Vagina (tissue), 2 donors: Measurements from ENCODE around the gene ORM1. TPM values are rescaled to one million over a fixed set of nuclear protein-coding genes. Genes with fewer than 3 reads are reported as not detected.
"Not testable (repeated sequence)": the region's sequence is repeated elsewhere in the genome, so short reads cannot be mapped to it uniquely, and the experiment has no call there.

Experiments used
- DNase-seq, 2 donors: peaks; one replicate each; pipeline ENCODE4 v3.0.0-alpha.2; 2017; ENCODE audit errors: extremely low spot score in 2 of 2
- H3K27ac ChIP-seq: fragments of 200-600 bp; sonication (generic); one replicate; pipeline ENCODE4 v1.5.1; 2019
- H3K27me3 ChIP-seq: fragments of 200-600 bp; sonication (generic); one replicate; pipeline ENCODE4 v1.5.1; 2019
- H3K36me3 ChIP-seq, 2 donors: fragments of 200-600 bp; sonication (generic); one replicate each; pipeline ENCODE4 v1.5.1; 2017 to 2019
- H3K4me1 ChIP-seq: fragments of 200-600 bp; sonication (generic); one replicate; pipeline ENCODE4 v1.5.1; 2019
- H3K4me3 ChIP-seq, 2 donors: fragments of 200-600 bp; sonication (generic); 1 replicate in 1 of 2; 2 replicates in 1 of 2; pipeline ENCODE4 v1.5.1; 2016 to 2019
- H3K9me3 ChIP-seq: fragments of 200-600 bp; sonication (generic); one replicate; pipeline ENCODE4 v1.5.1; 2019
- CTCF ChIP-seq, 3 experiments: fragments of 450-650 bp in 2 of 3; fragments of 200-600 bp in 1 of 3; sonication (generic) in 1 of 3; IDR thresholded peaks; one replicate each; pipeline ENCODE4 v1.5.1; 2017 to 2019; ENCODE audit warnings: antibody characterized with exemption in 3 of 3, mild to moderate bottlenecking in 2 of 3, moderate library complexity in 2 of 3
- POLR2A ChIP-seq, 2 donors: fragments of 450-650 bp; IDR thresholded peaks; one replicate each; pipeline ENCODE4 v1.6.1; 2017; ENCODE audit warnings: antibody characterized with exemption in 2 of 2, mild to moderate bottlenecking in 2 of 2, moderate library complexity in 2 of 2
- POLR2AphosphoS5 ChIP-seq, 2 donors: sonication (generic); formaldehyde crosslinking; IDR thresholded peaks; one replicate each; pipeline ENCODE4 v1.9.0; 2017; ENCODE audit warnings: antibody characterized with exemption in 2 of 2, mild to moderate bottlenecking in 2 of 2, low read depth in 1 of 2; ENCODE audit not compliant: insufficient read depth in 1 of 2
- intact Hi-C: fragments of 100-400 bp; cut with DNase I; formaldehyde crosslinking; loops from one replicate; pipeline ENCODE4 v1.15.1; 2023
- total RNA-seq: library from RNA; depleted of rRNA; stranded (reverse); fragments of >200 nt; gene quantifications from one replicate; pipeline ENCODE4 v1.2.3, GENCODE V29; 2016

ORM1 gene
- total RNA-seq: not detected

GRCh38 chr9:114322831-114323531, at the start of gene ORM1:
Gene ORM1, plus strand, starts transcription at chr9:114323098. Its CDS starts 36 bp downstream, at chr9:114323134.
- H3K4me1 ChIP-seq, DNase-seq, H3K36me3 ChIP-seq, H3K4me3 ChIP-seq, intact Hi-C loops, H3K27ac ChIP-seq, H3K9me3 ChIP-seq, H3K27me3 ChIP-seq: not testable (repeated sequence)

- Histone ChIP-seq H3K4me1 (peaks cover 17% of the 10 kb centered on the region), H3K9me3 (no peaks in the 10 kb centered on the region), H3K36me3 (no peaks in the 10 kb centered on the region), H3K27me3 (no peaks in the 10 kb centered on the region), H3K4me3 (no peak overlapping the region), H3K27ac (no peak overlapping the region)
- DNase-seq: peak in 1 of 2 donors; percentile 72
- intact Hi-C loops: no loop called here
- TF ChIP-seq CTCF (IDR thresholded peaks at IDR 0.05) (no peak), POLR2A (IDR thresholded peaks at IDR 0.05) (no peak), POLR2AphosphoS5 (IDR thresholded peaks at IDR 0.05; ENCODE audit: insufficient read depth in 1 of 2, low read depth in 1 of 2) (no peak)
These were observed 49.4 kb upstream of the ORM1 start for GRCh38 chr9:114273461-114273881.

GRCh38 chr9:114274217-114274616, 48.7 kb upstream of the ORM1 start:
- H3K27ac ChIP-seq: no peak overlapping the region
- peak in 1 of 2 donors; percentile 58 for DNase-seq
- H3K9me3 ChIP-seq: no peaks in the 10 kb centered on the region
- peaks cover 25% of the 10 kb centered on the region for H3K4me1 ChIP-seq
- no peaks in the 10 kb centered on the region for H3K36me3 ChIP-seq
- no peak overlapping the region for H3K4me3 ChIP-seq
- no peak for TF ChIP-seq CTCF (IDR thresholded peaks at IDR 0.05)
- no peak for TF ChIP-seq POLR2AphosphoS5 (IDR thresholded peaks at IDR 0.05; ENCODE audit: insufficient read depth in 1 of 2, low read depth in 1 of 2)
- TF ChIP-seq POLR2A (IDR thresholded peaks at IDR 0.05): no peak
- intact Hi-C loops: no loop called here
- H3K27me3 ChIP-seq: no peaks in the 10 kb centered on the region

GRCh38 chr9:114275246-114276004, 47.5 kb upstream of the ORM1 start:
- peak in 1 of 2 donors; percentile 81 for DNase-seq
- H3K4me3 ChIP-seq: no peak overlapping the region
- TF ChIP-seq POLR2A (IDR thresholded peaks at IDR 0.05) (no peak), POLR2AphosphoS5 (IDR thresholded peaks at IDR 0.05; ENCODE audit: insufficient read depth in 1 of 2, low read depth in 1 of 2) (no peak), CTCF (IDR thresholded peaks at IDR 0.05) (no peak)
- intact Hi-C loops: no loop called here
- H3K36me3 ChIP-seq: no peaks in the 10 kb centered on the region
- peaks cover 25% of the 10 kb centered on the region for H3K4me1 ChIP-seq
- no peaks in the 10 kb centered on the region for H3K9me3 ChIP-seq
- H3K27ac ChIP-seq: no peak overlapping the region
- H3K27me3 ChIP-seq: no peaks in the 10 kb centered on the region

GRCh38 chr9:114276908-114277821, 45.7 kb upstream of the ORM1 start:
- DNase-seq: peak in 1 of 2 donors; percentile 84
- intact Hi-C loops: no loop called here
- Histone ChIP-seq H3K27me3 (no peaks in the 10 kb centered on the region), H3K4me3 (no peak overlapping the region), H3K36me3 (no peaks in the 10 kb centered on the region), H3K4me1 (peaks cover 25% of the 10 kb centered on the region), H3K9me3 (no peaks in the 10 kb centered on the region), H3K27ac (peak overlapping the region; percentile 66)
- no peak for TF ChIP-seq POLR2A (IDR thresholded peaks at IDR 0.05)
- TF ChIP-seq POLR2AphosphoS5 (IDR thresholded peaks at IDR 0.05; ENCODE audit: insufficient read depth in 1 of 2, low read depth in 1 of 2): peak in 1 of 2 donors; percentile 51
